IgD-negative memory B cell (primary cell): ENCODE data around the gene LAS1L. TPM values are rescaled to one million over a fixed set of nuclear protein-coding genes. Genes with fewer than 3 reads are reported as not detected.
A peak's percentile ranks its signal among the peaks of the same experiment; 100 is the strongest.
"Not testable (repeated sequence)": the region's sequence is repeated elsewhere in the genome, so short reads cannot be mapped to it uniquely, and the experiment has no call there.

Experiments
- H3K27ac Mint-ChIP-seq, 3 donors: one replicate each; pipeline ENCODE4 v1.8.0; 2020 to 2022; ENCODE audit warnings: mild to moderate bottlenecking in 3 of 3, mixed read lengths in 3 of 3, moderate library complexity in 1 of 3
- H3K27me3 Mint-ChIP-seq: one replicate; pipeline ENCODE4 v1.8.0; 2021; ENCODE audit warnings: mixed read lengths
- H3K36me3 Mint-ChIP-seq: one replicate; pipeline ENCODE4 v1.8.0; 2020; ENCODE audit warnings: mild to moderate bottlenecking, mixed read lengths
- H3K4me1 Mint-ChIP-seq, 3 donors: one replicate each; pipeline ENCODE4 v1.8.0; 2020 to 2022; ENCODE audit warnings: mixed read lengths in 3 of 3, mild to moderate bottlenecking in 1 of 3
- H3K4me3 Mint-ChIP-seq, 4 donors: one replicate each; pipeline ENCODE4 v1.8.0; 2020 to 2022; ENCODE audit warnings: mild to moderate bottlenecking in 4 of 4, mixed read lengths in 4 of 4, moderate library complexity in 3 of 4
- H3K9me3 Mint-ChIP-seq, 3 donors: one replicate each; pipeline ENCODE4 v1.8.0; 2020 to 2021; ENCODE audit warnings: mixed read lengths in 3 of 3, mild to moderate bottlenecking in 1 of 3
- polyA plus RNA-seq: library from polyadenylated mRNA; unstranded; fragments of 300-500 nt; fragmentation: Illumina TruSeq; gene quantifications from one replicate; pipeline ENCODE4 v1.2.3, GENCODE V29; 2021

The LAS1L gene
- 35.6 TPM for polyA plus RNA-seq

DNA sequence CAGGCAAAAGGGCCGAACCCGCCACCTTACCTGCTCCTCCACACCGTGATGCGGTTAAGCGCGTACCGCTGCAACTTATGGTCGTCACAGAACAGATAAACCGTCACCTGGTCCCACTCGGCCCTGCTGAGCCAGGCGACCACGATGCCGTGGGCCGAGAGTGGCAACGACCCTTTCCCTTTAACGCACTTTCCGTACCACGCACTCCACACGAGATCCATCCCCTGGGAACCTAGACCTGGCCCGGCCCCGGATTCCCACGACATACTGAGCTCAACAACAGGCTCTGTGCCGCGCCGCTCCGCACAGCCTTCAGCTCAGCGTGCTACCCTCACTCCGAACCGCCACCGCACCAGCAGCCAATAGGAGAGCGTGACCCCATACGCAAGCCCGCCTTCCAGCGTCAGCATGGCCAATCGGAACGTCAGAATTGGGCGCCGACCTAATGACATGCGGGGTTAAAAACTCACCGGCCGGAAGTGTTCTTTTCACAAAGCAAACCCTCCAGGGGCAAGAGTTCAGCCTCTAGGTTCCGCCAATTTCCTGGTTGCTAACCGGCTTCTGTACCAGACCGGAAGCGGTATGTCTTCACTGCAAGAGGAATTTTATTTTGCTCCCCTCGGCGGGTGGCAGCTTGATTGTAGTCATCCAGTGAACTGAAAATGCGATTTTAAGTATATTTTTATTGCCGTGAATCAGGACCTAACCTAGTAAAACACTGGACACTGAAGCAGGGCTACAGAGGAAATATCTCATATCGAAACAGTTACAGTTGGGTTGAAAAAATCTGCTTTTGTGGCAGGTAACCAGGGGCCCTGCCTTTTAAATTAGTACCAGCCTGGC lies at the start of gene LAS1L:
Gene LAS1L, minus strand, starts transcription at position 338 of the 843 bp plus-strand sequence. Its CDS starts 72 bp downstream, at position 266.
- Mint-ChIP-seq H3K4me3 (peak within 1 kb of the TSS; percentile 98 to 99 (median 98)), H3K36me3 (peaks cover under 1% of the 10 kb centered on the region), H3K4me1 (peaks cover 6 to 10% (median 8%) of the 10 kb centered on the region in 3 donors), H3K27ac (peak within 1 kb of the TSS; percentile 77 to 95 (median 88)), H3K27me3 (peaks cover 1% of the 10 kb centered on the region), H3K9me3 (no peaks in the 10 kb centered on the region)

DNA sequence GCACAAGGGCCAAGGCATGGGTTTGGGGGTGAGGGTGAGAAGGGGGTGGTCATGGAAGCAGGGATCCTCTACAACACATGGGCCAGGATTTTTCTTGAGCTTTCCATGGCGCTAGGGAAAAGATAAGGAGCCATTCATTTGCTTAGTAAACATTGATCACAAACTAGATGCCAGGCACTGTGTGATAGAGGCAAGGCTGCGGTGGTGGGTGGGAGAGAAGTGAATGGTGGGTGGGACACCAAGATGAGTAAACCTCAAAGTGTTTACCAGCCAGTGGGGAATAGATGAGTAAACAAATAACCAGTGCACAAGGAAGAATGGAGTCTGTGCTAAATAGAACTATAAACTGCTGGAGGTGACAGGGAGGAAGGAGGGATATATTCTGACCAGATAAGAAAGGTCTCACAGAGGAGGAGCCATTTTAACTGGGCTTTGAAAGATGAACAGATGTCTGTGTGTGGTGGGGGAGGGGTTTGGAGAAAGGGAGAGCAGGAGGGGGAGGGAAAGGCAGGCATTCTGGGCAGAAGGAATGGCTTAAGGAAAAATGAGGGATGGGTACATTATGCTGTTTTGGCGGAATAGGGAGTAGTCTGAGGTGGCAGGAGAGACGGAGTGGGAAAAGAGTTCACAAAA lies 48.0 kb upstream of the LAS1L start:
- Mint-ChIP-seq H3K27ac (no peak overlapping the region), H3K36me3 (no peaks in the 10 kb centered on the region), H3K4me1 (peaks cover 3 to 14% (median 8%) of the 10 kb centered on the region in 3 donors), H3K9me3 (no peaks in the 10 kb centered on the region), H3K27me3 (peaks cover 10% of the 10 kb centered on the region), H3K4me3 (no peak overlapping the region)

DNA sequence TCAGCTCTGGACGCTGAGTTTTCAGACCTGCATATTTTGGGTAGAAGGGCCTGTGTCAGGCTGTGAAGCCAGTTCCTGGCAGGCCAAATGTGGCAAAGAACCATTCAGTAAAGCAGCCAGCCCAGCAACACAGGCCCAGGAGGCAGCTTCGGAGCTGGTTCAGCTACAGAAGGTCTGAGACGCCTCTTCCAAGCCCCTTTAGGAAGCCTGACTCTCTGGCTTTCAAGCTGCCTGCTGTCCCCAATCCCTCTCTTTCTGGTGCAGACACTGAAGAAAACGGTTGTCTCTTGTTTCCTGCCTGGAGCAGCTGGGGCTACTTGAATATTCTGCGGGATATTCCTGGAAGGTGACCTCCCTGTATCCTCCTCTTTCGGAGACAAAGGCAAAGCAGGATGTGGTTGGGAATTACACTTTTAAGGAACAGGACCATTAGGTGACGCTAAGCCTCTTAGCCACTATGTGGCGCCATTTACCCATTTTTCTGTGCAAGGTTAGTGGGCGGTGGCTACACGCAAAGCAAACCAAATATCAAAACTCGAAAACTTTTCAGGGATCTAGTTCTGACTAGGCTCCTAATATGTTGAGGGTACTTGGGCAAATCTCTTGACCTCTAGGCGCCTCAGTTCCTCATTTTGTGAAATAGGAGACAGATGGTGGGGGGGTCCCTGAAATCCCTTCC lies 47.2 kb upstream of the LAS1L start:
- H3K4me3 Mint-ChIP-seq = no peak overlapping the region
- peaks cover 8% of the 10 kb centered on the region for H3K27me3 Mint-ChIP-seq
- no peaks in the 10 kb centered on the region for H3K9me3 Mint-ChIP-seq
- peaks cover 3 to 14% (median 8%) of the 10 kb centered on the region in 3 donors for H3K4me1 Mint-ChIP-seq
- no peaks in the 10 kb centered on the region for H3K36me3 Mint-ChIP-seq
- H3K27ac Mint-ChIP-seq = no peak overlapping the region

DNA sequence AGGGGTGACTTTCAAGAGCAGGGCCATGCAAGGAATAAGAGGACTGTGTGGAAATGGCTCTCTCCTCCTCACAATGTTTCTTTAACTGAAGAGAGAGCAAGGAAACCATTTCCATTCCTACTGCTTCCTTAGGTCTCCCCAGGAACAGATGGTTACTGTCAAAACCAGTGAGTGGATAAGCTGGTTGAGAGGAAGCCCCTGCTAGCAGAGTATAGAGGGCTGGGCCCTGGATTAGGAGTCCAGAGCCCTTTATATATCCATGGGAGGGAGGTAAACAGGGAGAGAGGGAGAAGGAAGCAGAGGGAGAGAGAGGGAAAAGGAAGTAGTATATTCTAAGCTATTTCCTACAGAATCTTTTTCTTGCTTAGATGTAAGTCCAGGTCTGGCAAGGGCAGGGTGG lies 43.8 kb upstream of the LAS1L start:
- Mint-ChIP-seq H3K9me3 (no peaks in the 10 kb centered on the region), H3K4me3 (no peak overlapping the region), H3K27ac (peak overlapping the region in 1 of 3 donors; percentile 21), H3K4me1 (peaks cover 0 to 9% (median 4%) of the 10 kb centered on the region in 3 donors), H3K36me3 (no peaks in the 10 kb centered on the region), H3K27me3 (peaks cover 5% of the 10 kb centered on the region)

DNA sequence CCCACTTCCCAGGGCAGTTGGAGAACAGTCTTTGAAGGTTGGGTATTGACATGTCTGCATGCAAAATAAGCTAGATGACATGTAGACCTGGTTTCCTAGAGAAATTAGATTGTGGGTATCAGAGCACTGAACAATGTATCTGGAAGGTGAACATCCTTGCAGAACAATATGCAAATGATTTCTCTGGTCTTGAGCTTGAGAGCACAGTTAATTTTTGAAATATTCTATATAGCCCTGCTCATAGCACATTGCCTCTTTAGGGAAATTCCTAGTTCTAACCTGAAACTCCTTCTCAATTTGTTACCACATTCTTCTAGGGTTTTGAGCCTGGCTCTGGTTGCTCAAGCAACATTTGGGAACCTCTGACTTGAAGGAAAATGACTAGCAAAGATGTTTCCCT lies 41.6 kb upstream of the LAS1L start:
- peaks cover 5% of the 10 kb centered on the region for H3K27me3 Mint-ChIP-seq
- H3K9me3 Mint-ChIP-seq = no peaks in the 10 kb centered on the region
- H3K27ac Mint-ChIP-seq = no peak overlapping the region
- H3K4me1 Mint-ChIP-seq = no peaks in the 10 kb centered on the region
- H3K4me3 Mint-ChIP-seq = no peak overlapping the region
- no peaks in the 10 kb centered on the region for H3K36me3 Mint-ChIP-seq

DNA sequence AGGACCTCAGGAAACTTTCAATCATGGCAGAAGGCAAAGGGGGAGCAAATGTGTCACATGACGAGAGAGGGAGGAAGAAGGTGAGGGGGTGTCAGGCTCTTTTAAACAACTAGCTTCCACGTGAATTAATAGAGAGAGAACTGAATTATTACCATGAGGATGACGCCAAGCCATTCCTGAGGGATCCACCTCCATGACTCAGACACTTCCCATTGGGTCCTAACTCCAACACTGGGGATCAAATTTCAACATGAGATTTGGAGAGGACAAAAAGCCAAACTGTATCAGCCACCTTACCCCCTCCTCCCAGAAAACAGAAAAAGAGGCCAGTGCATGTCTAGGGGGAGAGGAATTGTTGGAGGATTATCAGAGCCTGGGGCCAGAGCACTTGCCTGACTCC lies 40.4 kb upstream of the LAS1L start:
- Mint-ChIP-seq H3K4me1 (no peaks in the 10 kb centered on the region), H3K4me3 (no peak overlapping the region), H3K9me3 (no peaks in the 10 kb centered on the region), H3K27ac (no peak overlapping the region), H3K27me3 (peaks cover 5% of the 10 kb centered on the region), H3K36me3 (no peaks in the 10 kb centered on the region)

DNA sequence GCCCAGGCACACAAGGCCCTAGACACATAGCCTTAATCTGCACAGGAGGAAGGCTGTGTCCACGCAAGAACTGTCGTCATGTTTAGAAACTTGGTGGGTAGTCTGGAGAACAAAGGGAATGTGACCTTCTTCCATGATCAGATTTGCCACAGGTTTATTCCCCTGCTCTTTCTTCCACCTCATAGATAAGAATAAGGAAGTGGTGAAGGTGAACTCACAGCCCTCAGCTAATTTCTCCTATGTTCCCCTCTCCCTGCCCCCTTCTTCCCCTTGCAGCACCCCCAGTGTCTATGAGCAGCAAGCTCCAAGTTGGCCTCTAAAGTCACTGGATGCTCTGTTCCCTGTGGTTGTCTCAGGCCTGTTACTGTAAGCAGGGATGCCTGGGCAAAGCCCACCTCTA lies 39.8 kb upstream of the LAS1L start:
- Mint-ChIP-seq H3K4me1 (no peaks in the 10 kb centered on the region), H3K4me3 (no peak overlapping the region), H3K27ac (no peak overlapping the region), H3K9me3 (no peaks in the 10 kb centered on the region), H3K27me3 (peaks cover 8% of the 10 kb centered on the region), H3K36me3 (no peaks in the 10 kb centered on the region)

DNA sequence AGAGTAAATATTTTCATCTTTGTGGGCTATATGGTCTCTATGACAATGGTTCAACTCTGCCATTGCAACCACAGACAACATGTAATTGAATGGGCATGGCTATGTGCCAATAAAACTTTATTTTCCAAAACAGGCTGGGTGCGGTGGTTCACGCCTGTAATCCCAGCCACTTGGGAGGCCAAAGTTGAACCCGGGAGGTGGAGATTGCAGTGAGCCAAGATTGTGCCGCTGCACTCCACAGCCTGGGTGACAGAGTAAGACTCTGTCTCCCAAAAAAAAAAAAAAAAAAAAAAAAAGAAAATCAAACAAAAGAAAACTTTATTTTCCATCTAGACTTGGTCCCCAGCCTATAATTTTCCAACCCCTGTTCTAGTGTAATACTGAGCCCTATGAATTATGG lies 38.4 kb upstream of the LAS1L start:
- H3K27ac Mint-ChIP-seq = no peak overlapping the region
- no peaks in the 10 kb centered on the region for H3K4me1 Mint-ChIP-seq
- no peaks in the 10 kb centered on the region for H3K36me3 Mint-ChIP-seq
- no peaks in the 10 kb centered on the region for H3K9me3 Mint-ChIP-seq
- no peak overlapping the region for H3K4me3 Mint-ChIP-seq
- peaks cover 9% of the 10 kb centered on the region for H3K27me3 Mint-ChIP-seq

DNA sequence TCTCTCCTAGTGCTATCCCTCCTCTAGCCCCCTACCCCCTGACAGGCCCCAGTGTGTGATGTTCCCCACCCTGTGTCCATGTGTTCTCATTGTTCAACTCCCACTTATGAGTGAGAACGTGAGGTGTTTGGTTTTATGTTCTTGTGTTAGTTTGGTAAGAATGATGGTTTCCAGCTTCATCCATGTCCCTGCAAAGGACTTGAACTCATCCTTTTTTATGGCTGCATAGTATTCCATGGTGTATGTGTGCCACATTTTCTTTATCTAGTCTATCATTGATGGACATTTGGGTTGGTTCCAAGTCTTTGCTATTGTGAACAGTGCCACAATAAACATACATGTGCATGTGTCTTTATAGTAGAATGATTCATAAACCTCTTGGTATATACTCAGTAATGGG lies 28.3 kb upstream of the LAS1L start:
- H3K27me3 Mint-ChIP-seq, H3K4me1 Mint-ChIP-seq, H3K9me3 Mint-ChIP-seq, H3K27ac Mint-ChIP-seq, H3K4me3 Mint-ChIP-seq, H3K36me3 Mint-ChIP-seq: not testable (repeated sequence)

DNA sequence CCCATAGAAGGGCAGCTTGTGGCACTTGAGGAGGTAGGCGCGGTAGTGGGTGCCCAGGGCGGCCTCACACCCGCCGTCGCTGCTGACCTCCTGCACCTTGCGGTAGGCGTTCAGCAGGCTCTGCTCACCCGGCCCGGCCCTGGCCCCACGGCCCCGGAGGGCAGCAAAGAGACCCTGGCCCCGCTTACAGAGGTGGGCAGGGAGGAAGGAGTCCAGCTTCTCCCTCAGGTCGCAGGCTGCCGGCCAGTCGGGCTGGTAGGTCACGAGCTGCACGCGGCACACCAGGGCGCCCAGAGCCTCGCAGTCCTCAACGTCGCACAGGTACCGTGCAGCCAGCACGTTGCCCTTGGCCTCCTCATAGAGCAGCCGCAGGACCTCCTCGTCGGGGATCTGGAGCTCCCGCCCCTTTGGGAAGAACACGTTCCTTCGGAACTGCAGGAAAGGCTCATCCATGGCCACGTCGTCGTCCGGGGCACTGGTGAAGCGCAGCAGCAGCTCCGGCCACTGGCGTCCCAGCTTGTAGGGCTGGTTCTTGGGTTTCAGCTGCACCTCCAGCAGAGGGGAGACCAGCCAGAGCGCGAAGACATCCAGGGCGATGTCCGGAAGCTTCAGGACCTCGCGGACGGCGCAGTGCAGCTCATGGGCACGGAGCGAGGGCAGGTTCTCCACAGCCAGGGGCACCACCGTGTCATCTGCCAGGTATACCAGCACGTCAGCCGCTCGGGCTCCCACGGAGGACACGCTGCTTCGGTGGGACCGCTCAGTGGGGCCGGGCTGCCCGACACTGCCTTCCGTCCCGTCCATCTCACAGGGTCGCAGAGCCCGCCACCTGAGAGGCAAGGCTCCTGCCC lies 17.1 kb upstream of the LAS1L start:
- Mint-ChIP-seq H3K9me3 (peaks cover 0 to 4% (median 0%) of the 10 kb centered on the region in 3 donors), H3K4me1 (peaks cover 0 to 4% (median 0%) of the 10 kb centered on the region in 3 donors), H3K27me3 (peaks cover 7% of the 10 kb centered on the region), H3K36me3 (no peaks in the 10 kb centered on the region), H3K27ac (no peak overlapping the region), H3K4me3 (no peak overlapping the region)

DNA sequence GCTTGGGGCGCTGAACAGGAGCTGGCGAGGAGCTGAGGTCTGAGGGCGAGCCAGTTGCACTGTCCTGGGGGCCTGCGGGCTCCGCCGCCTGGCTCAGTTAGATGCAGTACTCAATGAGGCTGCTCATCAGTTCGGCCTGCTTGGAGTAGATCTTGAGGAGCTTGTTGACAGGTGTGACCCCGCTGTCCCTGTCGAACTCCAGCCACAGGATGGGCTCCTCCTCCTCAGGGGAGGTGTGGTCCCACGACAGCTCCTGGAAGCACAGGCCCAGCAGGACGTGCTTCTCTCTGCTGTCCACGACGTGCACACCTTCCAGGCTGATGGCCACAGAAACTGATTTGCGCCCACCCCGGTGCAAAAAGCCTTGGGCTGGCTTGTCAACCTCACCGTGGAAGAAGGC lies 16.5 kb upstream of the LAS1L start:
- H3K27me3 Mint-ChIP-seq = peaks cover 7% of the 10 kb centered on the region
- H3K9me3 Mint-ChIP-seq = peaks cover 0 to 4% (median 0%) of the 10 kb centered on the region in 3 donors
- H3K4me1 Mint-ChIP-seq = peaks cover 0 to 2% (median 0%) of the 10 kb centered on the region in 3 donors
- H3K27ac Mint-ChIP-seq = no peak overlapping the region
- H3K4me3 Mint-ChIP-seq = no peak overlapping the region
- no peaks in the 10 kb centered on the region for H3K36me3 Mint-ChIP-seq

DNA sequence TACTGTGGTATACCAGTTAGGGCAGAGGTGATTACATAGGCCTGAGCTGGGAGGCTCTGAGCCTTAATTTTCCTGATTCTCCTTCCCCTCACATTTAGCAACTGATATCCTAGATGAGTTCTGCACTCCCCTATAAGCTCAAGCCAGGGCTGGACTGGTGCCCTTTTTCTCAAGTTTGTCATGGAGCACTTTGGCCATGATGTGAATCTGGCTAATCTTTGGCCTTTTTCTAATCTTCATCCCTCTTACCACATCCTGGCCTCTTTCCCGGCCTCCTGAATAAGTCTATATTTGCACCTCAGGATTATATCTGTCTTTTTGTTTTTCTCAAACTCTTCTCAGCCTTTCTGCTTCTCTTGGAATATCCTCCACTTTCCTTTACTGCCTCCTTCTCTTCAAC lies 10.9 kb upstream of the LAS1L start:
- H3K4me3 Mint-ChIP-seq = no peak overlapping the region
- no peak overlapping the region for H3K27ac Mint-ChIP-seq
- H3K4me1 Mint-ChIP-seq = no peaks in the 10 kb centered on the region
- no peaks in the 10 kb centered on the region for H3K36me3 Mint-ChIP-seq
- H3K27me3 Mint-ChIP-seq = no peaks in the 10 kb centered on the region
- H3K9me3 Mint-ChIP-seq = no peaks in the 10 kb centered on the region

DNA sequence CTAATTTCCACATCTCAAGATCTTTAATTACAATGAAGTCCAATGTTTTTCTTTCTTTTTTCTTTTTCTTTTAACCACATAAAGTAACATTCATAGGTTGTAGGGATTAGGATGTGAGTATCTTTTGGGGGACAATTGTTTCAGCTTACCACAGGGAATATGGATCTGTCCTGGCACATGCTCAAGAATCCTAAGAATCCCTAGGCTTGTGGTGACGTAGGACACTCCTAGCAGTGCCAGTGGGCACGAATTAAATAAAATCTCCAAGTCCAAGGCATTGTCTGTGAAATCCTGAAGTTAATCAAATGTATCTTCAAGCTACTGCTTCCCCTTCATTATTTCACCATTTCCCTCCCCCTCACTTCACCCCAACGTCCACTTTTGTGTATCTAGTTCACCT lies 2.6 kb upstream of the LAS1L start:
- Mint-ChIP-seq H3K4me1 (peaks cover 5 to 10% (median 6%) of the 10 kb centered on the region in 3 donors), H3K9me3 (no peaks in the 10 kb centered on the region), H3K27ac (no peak overlapping the region), H3K4me3 (no peak overlapping the region), H3K36me3 (no peaks in the 10 kb centered on the region), H3K27me3 (peaks cover 2% of the 10 kb centered on the region)

DNA sequence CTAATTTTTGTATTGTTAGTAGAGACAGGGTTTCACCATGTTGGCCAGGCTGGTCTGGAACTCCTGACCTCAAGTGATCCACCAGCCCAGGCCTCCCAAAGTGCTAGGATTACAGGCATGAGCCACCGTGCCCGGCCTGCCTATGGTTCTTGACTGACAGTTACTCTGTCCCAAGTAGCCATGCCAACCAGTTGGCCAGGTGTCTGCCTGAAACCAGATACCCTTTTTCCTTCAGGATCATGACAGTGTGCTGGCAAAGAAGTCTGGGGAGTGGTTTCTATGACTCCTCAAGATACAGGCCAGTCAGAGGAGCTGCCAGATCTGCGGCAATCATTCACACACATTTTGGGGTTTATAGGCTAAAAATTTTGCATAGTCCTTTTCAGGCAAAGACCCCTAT lies 1.7 kb upstream of the LAS1L start:
- H3K4me1 Mint-ChIP-seq = peaks cover 5 to 10% (median 6%) of the 10 kb centered on the region in 3 donors
- no peaks in the 10 kb centered on the region for H3K36me3 Mint-ChIP-seq
- H3K27me3 Mint-ChIP-seq = peaks cover 2% of the 10 kb centered on the region
- H3K4me3 Mint-ChIP-seq = no peak overlapping the region
- H3K27ac Mint-ChIP-seq = no peak overlapping the region
- H3K9me3 Mint-ChIP-seq = no peaks in the 10 kb centered on the region
